Ascending aorta (tissue), 2 donors: ENCODE results near the gene ZNF26. TPM values are rescaled to one million over a fixed set of nuclear protein-coding genes. Genes with fewer than 3 reads are reported as not detected.
A peak's percentile ranks its signal among the peaks of the same experiment; 100 is the strongest.

Experiments used
- DNase-seq, 2 donors: peaks; one replicate each; pipeline ENCODE4 v3.0.0-alpha.2; 2019; ENCODE audit warnings: low spot score in 2 of 2
- H3K27ac ChIP-seq, 2 donors: fragments of 200-600 bp; sonication (generic); one replicate each; pipeline ENCODE4 v1.5.1; 2016 to 2017; ENCODE audit warnings: mild to moderate bottlenecking in 1 of 2
- H3K27me3 ChIP-seq: fragments of 200-600 bp; sonication (generic); one replicate; pipeline ENCODE4 v1.5.1; 2017
- H3K36me3 ChIP-seq, 2 donors: fragments of 200-600 bp; sonication (generic); one replicate each; pipeline ENCODE4 v1.5.1; 2016
- H3K4me1 ChIP-seq, 2 donors: fragments of 200-600 bp; sonication (generic); one replicate each; pipeline ENCODE4 v1.5.1; 2016 to 2017; ENCODE audit warnings: mild to moderate bottlenecking in 1 of 2
- H3K4me3 ChIP-seq, 2 donors: fragments of 200-600 bp; sonication (generic); one replicate each; pipeline ENCODE4 v1.5.1; 2016 to 2017; ENCODE audit warnings: mild to moderate bottlenecking in 1 of 2
- H3K9me3 ChIP-seq, 2 donors: fragments of 200-600 bp; sonication (generic); one replicate each; pipeline ENCODE4 v1.5.1; 2016
- CTCF ChIP-seq, 3 experiments: fragments of 200-600 bp in 2 of 3; fragments of 450-650 bp in 1 of 3; sonication (generic) in 2 of 3; IDR thresholded peaks; one replicate each; pipeline ENCODE4 v1.5.1; 2016 to 2019; ENCODE audit warnings: antibody characterized with exemption in 3 of 3, mild to moderate bottlenecking in 1 of 3, moderate library complexity in 1 of 3
- intact Hi-C: fragments of 100-400 bp; cut with DNase I; formaldehyde crosslinking; loops from one replicate; pipeline ENCODE4 v1.15.1; 2023
- total RNA-seq: library from RNA; depleted of rRNA; stranded (reverse); fragments of >200 nt; gene quantifications from one replicate; pipeline ENCODE4 v1.1.0, GENCODE V29; 2016

Gene ZNF26
- total RNA-seq, 1 donor from 2014 or later = 73.4 TPM

GRCh38 chr12:132998741-132999140 is 12.6 kb downstream of the ZNF26 start:
- Histone ChIP-seq H3K9me3 (peaks cover 86 to 100% of the 10 kb centered on the region in 2 donors), H3K4me3 (no peak overlapping the region), H3K36me3 (peaks cover 39 to 68% of the 10 kb centered on the region in 2 donors), H3K27ac (no peak overlapping the region), H3K4me1 (no peaks in the 10 kb centered on the region), H3K27me3 (no peaks in the 10 kb centered on the region)
- intact Hi-C loops = no loop called here
- TF ChIP-seq CTCF (IDR thresholded peaks at IDR 0.05) = no peak
- DNase-seq = no peak

GRCh38 chr12:133010657-133011297 is 24.6 kb downstream of the ZNF26 start:
- DNase-seq = no peak
- H3K27ac ChIP-seq = no peak overlapping the region
- no peaks in the 10 kb centered on the region for H3K27me3 ChIP-seq
- H3K36me3 ChIP-seq = peaks cover 91 to 99% of the 10 kb centered on the region in 2 donors
- H3K4me3 ChIP-seq = peak overlapping the region in 1 of 2 donors; percentile 23
- intact Hi-C loops = no loop called here
- H3K9me3 ChIP-seq = peaks cover 85 to 100% of the 10 kb centered on the region in 2 donors
- no peak for TF ChIP-seq CTCF (IDR thresholded peaks at IDR 0.05)
- no peaks in the 10 kb centered on the region for H3K4me1 ChIP-seq

- Histone ChIP-seq H3K27ac (no peak overlapping the region), H3K27me3 (no peaks in the 10 kb centered on the region), H3K9me3 (peaks cover 49 to 91% of the 10 kb centered on the region in 2 donors), H3K4me1 (no peaks in the 10 kb centered on the region), H3K36me3 (peaks cover 4 to 9% of the 10 kb centered on the region in 2 donors), H3K4me3 (no peak overlapping the region)
- intact Hi-C loops = no loop called here
- no peak for TF ChIP-seq CTCF (IDR thresholded peaks at IDR 0.05)
- DNase-seq = no peak
These were observed 37.4 kb downstream of the ZNF26 start for GRCh38 chr12:133023566-133023965.

- H3K27me3 ChIP-seq = no peaks in the 10 kb centered on the region
- peaks cover 30 to 83% of the 10 kb centered on the region in 2 donors for H3K9me3 ChIP-seq
- H3K4me3 ChIP-seq = no peak overlapping the region
- intact Hi-C loops = no loop called here
- no peak for TF ChIP-seq CTCF (IDR thresholded peaks at IDR 0.05)
- no peaks in the 10 kb centered on the region for H3K36me3 ChIP-seq
- no peak overlapping the region for H3K27ac ChIP-seq
- no peaks in the 10 kb centered on the region for H3K4me1 ChIP-seq
- no peak for DNase-seq
These were observed 40.8 kb downstream of the ZNF26 start for GRCh38 chr12:133026996-133027395.

- DNase-seq = peak; percentile 87 to 97
- peak within 1 kb of the TSS; percentile 83 to 99 for H3K4me3 ChIP-seq
- H3K9me3 ChIP-seq = peaks cover 56 to 71% of the 10 kb centered on the region in 2 donors
- peaks cover 18 to 29% of the 10 kb centered on the region in 2 donors for H3K36me3 ChIP-seq
- H3K27me3 ChIP-seq = no peaks in the 10 kb centered on the region
- intact Hi-C loops = loop anchor here (1.0 to 5.0 kb wide), 6 partner anchors 43 to 210 kb away; partner anchors contain the start of genes GOLGA3, ZNF10, ZNF140 and ZNF26
- H3K4me1 ChIP-seq = peaks cover 0 to 3% of the 10 kb centered on the region in 2 donors
- TF ChIP-seq CTCF (IDR thresholded peaks at IDR 0.05) = no peak
- peak within 1 kb of the TSS; percentile 95 to 98 for H3K27ac ChIP-seq
These were observed 51.2 kb downstream of the ZNF26 start, which contains the start of gene ZNF84 for GRCh38 chr12:133037207-133038005. TSS of gene ZNF84 (plus strand) at chr12:133037509. CDS start at chr12:133041468, 3,959 bp downstream.
